Measurements from ENCODE around the gene SPAG9. TPM values are rescaled to one million over a fixed set of nuclear protein-coding genes. Genes with fewer than 3 reads are reported as not detected.

SPAG9 gene
- total RNA-seq, 1 donor from 2014 or later, result 55.4 TPM

DNA sequence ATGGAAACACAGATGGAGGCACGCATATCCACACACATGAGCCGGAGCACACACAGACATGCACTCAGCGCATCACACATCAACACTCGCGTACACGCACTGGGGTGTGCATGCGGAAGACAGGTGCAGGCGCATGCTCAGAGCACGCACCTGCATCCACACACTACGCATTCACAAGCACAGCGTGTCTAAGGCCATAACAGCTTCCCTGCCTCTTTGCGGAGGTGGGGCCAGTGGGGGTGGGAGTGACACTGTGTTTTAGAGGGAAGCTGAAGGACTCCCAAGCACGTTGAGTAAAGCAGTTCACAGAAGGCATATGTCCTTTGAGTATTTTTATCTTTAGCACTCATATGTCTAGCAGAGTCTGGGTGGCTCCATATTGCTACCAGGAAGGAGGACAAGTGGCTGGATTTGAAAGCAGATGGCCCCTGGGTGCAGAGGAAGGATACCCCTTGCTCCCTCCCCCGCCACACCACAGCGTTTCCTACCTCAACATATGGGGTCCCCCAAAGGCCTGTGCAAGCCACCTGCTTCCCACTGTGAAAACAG is 185.9 kb downstream of the SPAG9 start:
- Mint-ChIP-seq H3K36me3 (ENCODE audit: insufficient read depth) (no peaks in the 10 kb centered on the region), H3K4me3 (ENCODE audit: low read depth) (no peak overlapping the region), H3K27me3 (peaks cover 4% of the 10 kb centered on the region), H3K27ac (peak overlapping the region; percentile 84), H3K9me3 (ENCODE audit: low read depth) (no peaks in the 10 kb centered on the region), H3K4me1 (ENCODE audit: low read depth) (peaks cover 22% of the 10 kb centered on the region)
- DNase-seq (ENCODE audit: low spot score, unreplicated experiment), result no peak
- TF ChIP-seq, protein P1, sequence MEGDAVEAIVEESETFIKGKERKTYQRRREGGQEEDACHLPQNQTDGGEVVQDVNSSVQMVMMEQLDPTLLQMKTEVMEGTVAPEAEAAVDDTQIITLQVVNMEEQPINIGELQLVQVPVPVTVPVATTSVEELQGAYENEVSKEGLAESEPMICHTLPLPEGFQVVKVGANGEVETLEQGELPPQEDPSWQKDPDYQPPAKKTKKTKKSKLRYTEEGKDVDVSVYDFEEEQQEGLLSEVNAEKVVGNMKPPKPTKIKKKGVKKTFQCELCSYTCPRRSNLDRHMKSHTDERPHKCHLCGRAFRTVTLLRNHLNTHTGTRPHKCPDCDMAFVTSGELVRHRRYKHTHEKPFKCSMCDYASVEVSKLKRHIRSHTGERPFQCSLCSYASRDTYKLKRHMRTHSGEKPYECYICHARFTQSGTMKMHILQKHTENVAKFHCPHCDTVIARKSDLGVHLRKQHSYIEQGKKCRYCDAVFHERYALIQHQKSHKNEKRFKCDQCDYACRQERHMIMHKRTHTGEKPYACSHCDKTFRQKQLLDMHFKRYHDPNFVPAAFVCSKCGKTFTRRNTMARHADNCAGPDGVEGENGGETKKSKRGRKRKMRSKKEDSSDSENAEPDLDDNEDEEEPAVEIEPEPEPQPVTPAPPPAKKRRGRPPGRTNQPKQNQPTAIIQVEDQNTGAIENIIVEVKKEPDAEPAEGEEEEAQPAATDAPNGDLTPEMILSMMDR (IDR thresholded peaks at IDR 0.05; ENCODE audit: unreplicated experiment), result no peak

DNA sequence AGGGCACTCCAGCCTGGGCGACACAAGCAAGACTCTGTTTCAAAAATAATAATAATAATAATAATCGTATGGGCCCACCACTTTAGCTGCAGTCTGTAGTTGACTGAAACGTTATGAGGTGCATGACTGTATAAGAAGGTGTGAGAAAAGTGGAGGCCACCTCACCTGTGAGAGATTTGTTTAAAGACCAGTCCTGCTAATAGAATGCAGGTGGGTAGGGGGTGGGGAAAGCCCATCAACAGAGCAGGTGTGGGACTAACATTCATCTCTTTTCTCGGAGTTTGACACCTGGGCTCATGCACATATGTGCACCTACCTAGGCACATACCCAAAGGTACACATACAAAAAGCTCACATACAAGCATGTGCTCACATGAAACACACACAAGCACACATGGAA is 186.5 kb downstream of the SPAG9 start:
- H3K27me3 Mint-ChIP-seq, result peaks cover 5% of the 10 kb centered on the region
- H3K4me3 Mint-ChIP-seq (ENCODE audit: low read depth), result no peak overlapping the region
- TF ChIP-seq, protein P1 (IDR thresholded peaks at IDR 0.05; ENCODE audit: unreplicated experiment), result no peak
- H3K27ac Mint-ChIP-seq, result peak overlapping the region; percentile 84
- H3K9me3 Mint-ChIP-seq (ENCODE audit: low read depth), result no peaks in the 10 kb centered on the region
- peaks cover 23% of the 10 kb centered on the region for H3K4me1 Mint-ChIP-seq (ENCODE audit: low read depth)
- no peak for DNase-seq (ENCODE audit: low spot score, unreplicated experiment)
- H3K36me3 Mint-ChIP-seq (ENCODE audit: insufficient read depth), result no peaks in the 10 kb centered on the region

DNA sequence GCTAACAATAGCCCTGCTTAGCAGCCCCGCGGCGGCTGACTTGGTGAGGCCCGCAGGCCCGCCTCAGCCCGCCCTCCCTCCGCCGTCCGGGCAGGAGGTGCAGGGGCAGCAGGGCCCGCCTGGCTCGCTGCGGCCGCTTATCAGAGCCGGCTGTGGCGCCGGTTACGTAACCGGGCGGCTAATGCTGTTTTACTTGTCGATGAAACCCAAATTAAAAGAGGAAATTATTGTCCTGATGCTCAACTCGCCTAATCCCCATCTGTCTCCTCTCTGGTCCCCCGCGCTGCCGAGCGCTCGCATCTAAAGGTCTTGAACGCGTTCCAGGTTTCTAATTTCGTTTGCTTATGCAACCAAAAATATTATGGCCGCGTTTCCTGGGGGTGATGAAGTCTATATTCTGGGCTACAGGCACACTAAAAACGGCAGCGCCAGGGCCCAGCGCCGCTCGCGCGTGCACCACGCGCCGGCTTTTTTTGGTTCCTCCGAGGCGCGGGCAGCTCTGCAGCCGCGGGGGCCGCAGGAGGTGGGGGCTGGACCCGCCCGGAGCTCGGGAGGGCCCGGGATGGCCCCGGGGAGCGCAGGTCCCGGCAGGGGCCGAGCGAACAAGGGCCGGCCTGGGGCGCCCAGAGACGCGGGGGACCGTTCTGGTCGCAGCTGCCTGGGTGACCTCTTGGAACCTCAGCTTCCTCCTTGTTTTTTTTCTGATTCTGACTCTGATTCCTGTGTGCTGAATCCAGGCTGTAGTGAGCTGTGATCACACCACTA is 189.3 kb downstream of the SPAG9 start:
- Mint-ChIP-seq H3K27ac (peak overlapping the region; percentile 88), H3K4me1 (ENCODE audit: low read depth) (peaks cover 23% of the 10 kb centered on the region), H3K27me3 (peaks cover 13% of the 10 kb centered on the region), H3K36me3 (ENCODE audit: insufficient read depth) (no peaks in the 10 kb centered on the region), H3K9me3 (ENCODE audit: low read depth) (no peaks in the 10 kb centered on the region), H3K4me3 (ENCODE audit: low read depth) (peak overlapping the region; percentile 68)
- peak; percentile 58 for DNase-seq (ENCODE audit: low spot score, unreplicated experiment)
- TF ChIP-seq, protein P1 (IDR thresholded peaks at IDR 0.05; ENCODE audit: unreplicated experiment), result no peak

- H3K4me1 Mint-ChIP-seq (ENCODE audit: low read depth), result peaks cover 7% of the 10 kb centered on the region
- DNase-seq (ENCODE audit: low spot score, unreplicated experiment), result no peak
- no peak overlapping the region for H3K4me3 Mint-ChIP-seq (ENCODE audit: low read depth)
- no peaks in the 10 kb centered on the region for H3K9me3 Mint-ChIP-seq (ENCODE audit: low read depth)
- H3K36me3 Mint-ChIP-seq (ENCODE audit: insufficient read depth), result no peaks in the 10 kb centered on the region
- TF ChIP-seq, protein P1 (IDR thresholded peaks at IDR 0.05; ENCODE audit: unreplicated experiment), result no peak
- no peak overlapping the region for H3K27ac Mint-ChIP-seq
- H3K27me3 Mint-ChIP-seq, result peaks cover 13% of the 10 kb centered on the region
Observed at GRCh38 chr17:50928646-50929045, 192.0 kb downstream of the SPAG9 start.

GRCh38 chr17:50927287-50927686 is 193.4 kb downstream of the SPAG9 start:
- Mint-ChIP-seq H3K36me3 (ENCODE audit: insufficient read depth) (no peaks in the 10 kb centered on the region), H3K4me3 (ENCODE audit: low read depth) (no peak overlapping the region), H3K27me3 (peaks cover 13% of the 10 kb centered on the region), H3K4me1 (ENCODE audit: low read depth) (peaks cover 10% of the 10 kb centered on the region), H3K9me3 (ENCODE audit: low read depth) (no peaks in the 10 kb centered on the region), H3K27ac (no peak overlapping the region)
- no peak for DNase-seq (ENCODE audit: low spot score, unreplicated experiment)
- TF ChIP-seq, protein P1 (IDR thresholded peaks at IDR 0.05; ENCODE audit: unreplicated experiment), result no peak
